ENCODE measurements around the gene MAN2A1. TPM values are rescaled to one million over a fixed set of nuclear protein-coding genes. Genes with fewer than 3 reads are reported as not detected.
A peak's percentile ranks its signal among the peaks of the same experiment; 100 is the strongest.

MAN2A1 gene
- total and polyA plus RNA-seq, 2 donors (not counting 1 experiment from before 2014, with no cell fraction given), result 51.6 to 70.5 TPM

DNA sequence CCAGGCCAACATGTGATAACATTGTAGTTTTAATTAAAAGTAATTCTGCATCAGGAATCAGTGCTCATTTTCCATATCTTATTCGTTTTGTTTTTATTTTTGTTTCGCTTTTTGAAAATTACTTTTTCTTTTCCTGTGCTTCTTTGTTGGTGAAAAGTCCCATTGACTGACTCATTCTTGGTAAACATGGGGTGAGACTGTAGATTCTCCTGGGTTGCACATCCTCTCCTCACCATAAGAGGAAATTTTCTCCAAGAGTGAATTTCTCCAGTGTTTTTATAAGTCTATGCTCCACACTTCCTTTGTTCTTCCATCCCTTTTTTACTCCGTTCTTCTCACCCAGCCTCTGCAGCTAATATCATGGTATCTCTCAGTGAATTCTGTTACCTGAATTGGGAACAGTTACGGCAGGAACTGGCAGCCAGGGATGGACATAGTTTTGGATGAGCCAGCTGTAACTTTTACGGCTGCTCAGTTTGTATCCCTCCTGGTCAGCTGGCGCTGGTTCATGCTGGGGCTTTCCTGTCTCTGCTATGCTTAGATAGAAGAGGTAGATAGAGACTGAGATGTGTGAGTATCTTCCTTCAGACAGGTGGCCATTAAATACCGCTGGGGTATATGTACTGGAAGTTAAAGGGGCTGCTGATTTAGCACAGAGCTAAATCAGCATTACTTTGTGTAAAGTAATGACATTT lies 80.0 kb downstream of the MAN2A1 start:
- Histone ChIP-seq H3K4me2 (ENCODE audit: extremely low read depth, insufficient read depth, low read length) (no peak overlapping the region), H4K20me1 (ENCODE audit: control insufficient read depth, extremely low read depth, insufficient read depth, low read length) (no peaks in the 10 kb centered on the region), H3K4me1 (ENCODE audit: control insufficient read depth, extremely low read depth, insufficient read depth, low read length) (no peaks in the 10 kb centered on the region), H3K79me2 (ENCODE audit: control insufficient read depth, insufficient read depth, low read length) (no peaks in the 10 kb centered on the region), H3K9ac (ENCODE audit: insufficient read depth, low read length) (no peak overlapping the region), H3K27me3 (ENCODE audit: control insufficient read depth, insufficient read depth, low read length) (no peaks in the 10 kb centered on the region), H3K27ac (ENCODE audit: insufficient read depth, low read length) (no peak overlapping the region), H3K9me3 (ENCODE audit: control insufficient read depth, insufficient read depth, low read depth, low read length) (no peaks in the 10 kb centered on the region), H2AFZ (ENCODE audit: low read length) (no peak overlapping the region), H3K4me3 (replicated peaks in 1 of 4; ENCODE audit: control extremely low read depth in 1 of 4, insufficient read depth in 1 of 4, low read depth in 3 of 4, low read length in 4 of 4) (no peak overlapping the region), H3K36me3 (ENCODE audit: control insufficient read depth, insufficient read depth, low read length) (no peaks in the 10 kb centered on the region)
- DNase-seq (ENCODE audit: low read depth in 2 of 2), result no peak
- TF ChIP-seq EZH2 (IDR thresholded peaks at IDR 0.05; ENCODE audit: low read length, missing control alignments), result no peak
- TF ChIP-seq, protein P1, sequence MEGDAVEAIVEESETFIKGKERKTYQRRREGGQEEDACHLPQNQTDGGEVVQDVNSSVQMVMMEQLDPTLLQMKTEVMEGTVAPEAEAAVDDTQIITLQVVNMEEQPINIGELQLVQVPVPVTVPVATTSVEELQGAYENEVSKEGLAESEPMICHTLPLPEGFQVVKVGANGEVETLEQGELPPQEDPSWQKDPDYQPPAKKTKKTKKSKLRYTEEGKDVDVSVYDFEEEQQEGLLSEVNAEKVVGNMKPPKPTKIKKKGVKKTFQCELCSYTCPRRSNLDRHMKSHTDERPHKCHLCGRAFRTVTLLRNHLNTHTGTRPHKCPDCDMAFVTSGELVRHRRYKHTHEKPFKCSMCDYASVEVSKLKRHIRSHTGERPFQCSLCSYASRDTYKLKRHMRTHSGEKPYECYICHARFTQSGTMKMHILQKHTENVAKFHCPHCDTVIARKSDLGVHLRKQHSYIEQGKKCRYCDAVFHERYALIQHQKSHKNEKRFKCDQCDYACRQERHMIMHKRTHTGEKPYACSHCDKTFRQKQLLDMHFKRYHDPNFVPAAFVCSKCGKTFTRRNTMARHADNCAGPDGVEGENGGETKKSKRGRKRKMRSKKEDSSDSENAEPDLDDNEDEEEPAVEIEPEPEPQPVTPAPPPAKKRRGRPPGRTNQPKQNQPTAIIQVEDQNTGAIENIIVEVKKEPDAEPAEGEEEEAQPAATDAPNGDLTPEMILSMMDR (conservative IDR thresholded peaks at IDR 0.05 in 1 of 2, IDR thresholded peaks at IDR 0.05 in 1 of 2; ENCODE audit: low read depth in 1 of 2, low read length in 2 of 2), result no peak

GRCh38 chr5:109775130-109775529 lies 85.4 kb downstream of the MAN2A1 start:
- no peak overlapping the region for H3K9ac ChIP-seq (ENCODE audit: insufficient read depth, low read length)
- no peaks in the 10 kb centered on the region for H3K9me3 ChIP-seq (ENCODE audit: control insufficient read depth, insufficient read depth, low read depth, low read length)
- no peaks in the 10 kb centered on the region for H3K79me2 ChIP-seq (ENCODE audit: control insufficient read depth, insufficient read depth, low read length)
- H3K27ac ChIP-seq (ENCODE audit: insufficient read depth, low read length), result no peak overlapping the region
- TF ChIP-seq, protein P1 (conservative IDR thresholded peaks at IDR 0.05 in 1 of 2, IDR thresholded peaks at IDR 0.05 in 1 of 2; ENCODE audit: low read depth in 1 of 2, low read length in 2 of 2), result no peak
- TF ChIP-seq EZH2 (IDR thresholded peaks at IDR 0.05; ENCODE audit: low read length, missing control alignments), result no peak
- no peaks in the 10 kb centered on the region for H3K27me3 ChIP-seq (ENCODE audit: control insufficient read depth, insufficient read depth, low read length)
- H4K20me1 ChIP-seq (ENCODE audit: control insufficient read depth, extremely low read depth, insufficient read depth, low read length), result no peaks in the 10 kb centered on the region
- H3K36me3 ChIP-seq (ENCODE audit: control insufficient read depth, insufficient read depth, low read length), result no peaks in the 10 kb centered on the region
- no peak overlapping the region for H2AFZ ChIP-seq (ENCODE audit: low read length)
- H3K4me1 ChIP-seq (ENCODE audit: control insufficient read depth, extremely low read depth, insufficient read depth, low read length), result no peaks in the 10 kb centered on the region
- no peak for DNase-seq (ENCODE audit: low read depth in 2 of 2)
- H3K4me3 ChIP-seq (replicated peaks in 1 of 4; ENCODE audit: control extremely low read depth in 1 of 4, insufficient read depth in 1 of 4, low read depth in 3 of 4, low read length in 4 of 4), result no peak overlapping the region
- H3K4me2 ChIP-seq (ENCODE audit: extremely low read depth, insufficient read depth, low read length), result no peak overlapping the region

DNA sequence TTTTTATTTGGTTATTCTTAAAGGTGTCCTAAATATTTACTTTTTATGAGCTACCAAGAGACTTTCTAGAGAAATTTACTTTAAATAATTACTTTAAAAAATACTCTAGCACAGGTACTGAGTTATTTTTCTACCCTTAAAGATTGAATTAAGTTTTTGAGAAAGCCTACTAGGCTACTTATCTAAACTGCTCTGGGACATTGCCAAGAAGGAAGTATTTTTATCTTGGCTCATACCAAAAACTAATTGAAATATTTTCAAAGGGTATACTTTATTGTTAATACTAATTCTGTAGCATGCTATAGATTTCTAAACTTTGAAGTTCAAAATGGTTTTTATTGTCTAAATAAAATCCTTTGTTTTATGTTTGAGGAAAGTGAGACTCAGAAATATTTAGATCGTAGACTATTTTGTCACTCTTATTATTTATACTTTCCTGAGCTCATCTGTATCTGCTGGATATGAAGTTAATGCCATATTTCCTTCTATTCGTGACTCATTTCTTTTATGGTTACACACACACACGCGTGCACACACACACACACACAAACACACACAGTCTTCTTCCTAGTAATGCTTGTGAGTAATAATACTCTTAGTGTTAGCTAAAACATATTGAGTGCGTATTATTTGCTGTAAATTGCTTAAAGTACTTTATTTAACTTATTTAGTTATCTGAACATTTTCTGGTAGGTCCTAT lies 89.5 kb downstream of the MAN2A1 start:
- H3K36me3 ChIP-seq (ENCODE audit: control insufficient read depth, insufficient read depth, low read length), result no peaks in the 10 kb centered on the region
- H3K9ac ChIP-seq (ENCODE audit: insufficient read depth, low read length), result no peak overlapping the region
- no peaks in the 10 kb centered on the region for H4K20me1 ChIP-seq (ENCODE audit: control insufficient read depth, extremely low read depth, insufficient read depth, low read length)
- no peaks in the 10 kb centered on the region for H3K4me1 ChIP-seq (ENCODE audit: control insufficient read depth, extremely low read depth, insufficient read depth, low read length)
- H3K9me3 ChIP-seq (ENCODE audit: control insufficient read depth, insufficient read depth, low read depth, low read length), result no peaks in the 10 kb centered on the region
- TF ChIP-seq, protein P1 (conservative IDR thresholded peaks at IDR 0.05 in 1 of 2, IDR thresholded peaks at IDR 0.05 in 1 of 2; ENCODE audit: low read depth in 1 of 2, low read length in 2 of 2), result no peak
- TF ChIP-seq EZH2 (IDR thresholded peaks at IDR 0.05; ENCODE audit: low read length, missing control alignments), result no peak
- H3K4me2 ChIP-seq (ENCODE audit: extremely low read depth, insufficient read depth, low read length), result no peak overlapping the region
- no peaks in the 10 kb centered on the region for H3K79me2 ChIP-seq (ENCODE audit: control insufficient read depth, insufficient read depth, low read length)
- no peak overlapping the region for H3K27ac ChIP-seq (ENCODE audit: insufficient read depth, low read length)
- DNase-seq (ENCODE audit: low read depth in 2 of 2), result peak; percentile 12 to 24
- no peak overlapping the region for H3K4me3 ChIP-seq (replicated peaks in 1 of 4; ENCODE audit: control extremely low read depth in 1 of 4, insufficient read depth in 1 of 4, low read depth in 3 of 4, low read length in 4 of 4)
- no peak overlapping the region for H2AFZ ChIP-seq (ENCODE audit: low read length)
- H3K27me3 ChIP-seq (ENCODE audit: control insufficient read depth, insufficient read depth, low read length), result no peaks in the 10 kb centered on the region

Measured in fibroblast of lung (primary cell).